K562 (cell line): ENCODE data around the gene UBE2S.

Source experiments
- CHD2 ChIP-seq: IDR thresholded peaks from 2 replicates; pipeline ENCODE4 v1.6.1; 2011; ENCODE audit warnings: low read depth, low read length
- CTCF ChIP-seq, 3 experiments: IDR thresholded peaks in 2 of 3; conservative IDR thresholded peaks in 1 of 3; 2 replicates each; pipeline ENCODE4 v1.5.1; 2011 to 2012; ENCODE audit warnings: low read length in 3 of 3, mild to moderate bottlenecking in 3 of 3, control low read depth in 2 of 3, improper control_type of control experiment in 1 of 3, inconsistent platforms in 1 of 3, low read depth in 1 of 3, mixed read lengths in 1 of 3, moderate library complexity in 1 of 3; ENCODE audit not compliant: insufficient read depth in 2 of 3
- ELK3 ChIP-seq: fragments of 450-650 bp; formaldehyde crosslinking; IDR thresholded peaks from 2 replicates; pipeline ENCODE4 v1.4.0; 2020; ENCODE audit warnings: mild to moderate bottlenecking
- PREB ChIP-seq: sonication (generic); formaldehyde crosslinking; IDR thresholded peaks from 2 replicates; pipeline ENCODE4 v1.8.1; 2023; ENCODE audit warnings: mild to moderate bottlenecking, missing genetic modification reagents
- RREB1 ChIP-seq: fragments of 250-450 bp; sonication (Bioruptor Pico); IDR thresholded peaks from 2 replicates; pipeline ENCODE4 v1.4.0; 2020
- TCFL5 ChIP-seq: fragments of 250-450 bp; sonication (Bioruptor Pico); conservative IDR thresholded peaks from 2 replicates; pipeline ENCODE4 v1.6.1; 2021; ENCODE audit warnings: mild to moderate bottlenecking, moderate library complexity, matching md5 sums
- U2AF2 ChIP-seq: fragments of 200-400 bp; formaldehyde crosslinking; optimal IDR thresholded peaks from 2 replicates; pipeline ENCODE3; 2017; ENCODE audit warnings: low read depth, mild to moderate bottlenecking, low read length

- TF ChIP-seq U2AF2: no peak
- no peak for TF ChIP-seq RREB1 (CRISPR knock-in tag)
- TF ChIP-seq ELK3 (CRISPR knock-in tag): no peak
- no peak for TF ChIP-seq PREB (CRISPR knock-in tag)
- no peak for TF ChIP-seq CHD2
- TF ChIP-seq TCFL5 (CRISPR knock-in tag): no peak
- TF ChIP-seq CTCF (IDR thresholded peaks at IDR 0.05 in 2 of 3, conservative IDR thresholded peaks at IDR 0.05 in 1 of 3; ENCODE audit: insufficient read depth in 2 of 3, low read depth in 1 of 3, low read length in 3 of 3): no peak
Observed at GRCh38 chr19:55408533-55408872, 915 bp upstream of the UBE2S start.
